Measurements from ENCODE around the gene SARNP.
"Not testable (repeated sequence)": the region's sequence is repeated elsewhere in the genome, so short reads cannot be mapped to it uniquely, and the experiment has no call there.

SARNP gene

GRCh38 chr12:55789893-55790292 is 27.6 kb downstream of the SARNP start:
- no peak for DNase-seq

- DNase-seq = no peak
These were observed 28.4 kb downstream of the SARNP start for GRCh38 chr12:55789171-55789570.

GRCh38 chr12:55788546-55788945 is 29.0 kb downstream of the SARNP start:
- no peak for DNase-seq

DNA sequence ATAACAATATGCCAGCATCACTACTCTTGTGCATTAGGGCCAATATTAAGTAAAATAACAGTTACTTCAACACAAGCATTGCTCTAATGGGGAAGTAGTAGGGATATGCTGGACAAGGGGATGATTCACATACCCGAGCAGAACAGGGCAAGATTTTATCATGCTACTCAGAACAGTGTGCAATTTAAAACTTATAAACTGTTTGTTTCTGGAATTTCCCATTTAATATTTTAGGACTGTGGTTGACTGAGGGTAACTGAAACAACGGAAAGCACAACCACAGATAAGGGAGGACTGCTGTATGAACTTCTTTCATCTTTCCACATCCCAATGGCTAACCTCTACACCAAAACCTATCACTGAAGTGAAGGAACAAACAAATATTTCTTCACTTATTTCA is 36.8 kb downstream of the SARNP start:
- no peak for DNase-seq

DNA sequence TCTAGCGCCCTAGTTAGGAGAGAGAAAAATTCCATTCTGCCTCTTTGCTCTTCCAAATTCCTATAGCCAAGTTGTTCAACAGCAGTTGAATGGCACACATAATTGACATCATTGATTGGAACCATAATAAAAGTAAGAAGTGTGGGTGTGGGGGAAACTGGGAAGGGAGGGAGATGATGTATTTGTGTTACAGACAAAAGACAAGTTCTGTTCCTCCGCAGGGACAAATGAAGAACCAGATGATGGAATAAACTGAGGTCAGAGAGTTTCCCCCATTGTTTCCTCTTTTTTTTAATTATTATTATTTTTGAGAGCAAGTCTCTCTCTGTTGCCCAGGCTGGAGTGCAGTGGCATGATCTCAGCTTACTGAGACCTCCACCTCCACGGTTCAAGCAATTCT is 39.7 kb downstream of the SARNP start:
- DNase-seq = no peak

GRCh38 chr12:55771736-55772135 is 45.8 kb downstream of the SARNP start:
- DNase-seq = no peak

DNA sequence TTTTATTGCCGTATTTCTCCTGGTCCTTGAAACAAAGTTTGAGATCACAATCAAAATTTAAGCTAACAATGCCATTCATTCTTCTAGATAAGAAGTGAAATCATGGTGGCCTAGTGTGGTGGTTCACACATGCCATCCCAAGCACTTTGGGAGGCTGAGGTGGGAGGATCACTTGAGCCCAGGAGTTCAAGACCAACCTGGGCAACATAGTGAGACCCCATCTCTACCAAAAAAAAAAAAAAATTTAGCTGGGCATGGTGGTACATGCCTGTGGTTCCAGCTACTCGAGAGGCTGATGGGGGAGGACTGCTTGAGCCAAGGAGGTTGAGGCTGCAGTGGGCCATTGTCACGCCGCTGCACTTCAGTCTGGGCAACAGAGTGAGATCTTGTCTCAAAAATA is 50.4 kb downstream of the SARNP start:
- no peak for DNase-seq

DNA sequence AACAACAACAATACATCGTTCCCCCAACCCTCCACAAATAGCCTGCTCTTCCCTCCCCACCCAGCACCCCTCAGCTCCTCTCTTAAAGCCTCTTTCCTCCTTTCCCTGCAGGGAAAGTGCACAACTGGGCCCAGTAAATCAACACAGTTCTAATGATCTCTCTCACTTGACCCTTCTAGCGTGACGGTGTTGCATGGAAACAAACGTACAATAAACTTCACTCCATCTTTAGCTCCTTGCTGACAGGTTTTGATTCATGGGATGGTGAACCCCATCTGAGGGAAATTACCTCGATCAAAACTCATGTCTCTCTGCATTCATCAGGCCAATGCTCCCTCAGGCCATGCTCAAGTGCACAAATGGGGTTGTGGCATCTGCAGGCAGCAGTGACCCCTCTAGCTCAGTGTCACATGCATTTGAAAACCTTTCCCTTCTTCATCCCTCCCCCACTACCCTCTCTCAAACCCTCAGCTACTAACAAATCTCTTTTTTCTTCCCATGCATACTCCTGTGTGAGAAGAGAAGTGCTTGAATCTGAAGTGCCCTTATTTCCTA is 51.7 kb downstream of the SARNP start:
- DNase-seq = no peak

GRCh38 chr12:55762646-55763045 is 54.9 kb downstream of the SARNP start:
- no peak for DNase-seq

GRCh38 chr12:55760663-55761062 is 56.9 kb downstream of the SARNP start:
- DNase-seq = no peak

DNA sequence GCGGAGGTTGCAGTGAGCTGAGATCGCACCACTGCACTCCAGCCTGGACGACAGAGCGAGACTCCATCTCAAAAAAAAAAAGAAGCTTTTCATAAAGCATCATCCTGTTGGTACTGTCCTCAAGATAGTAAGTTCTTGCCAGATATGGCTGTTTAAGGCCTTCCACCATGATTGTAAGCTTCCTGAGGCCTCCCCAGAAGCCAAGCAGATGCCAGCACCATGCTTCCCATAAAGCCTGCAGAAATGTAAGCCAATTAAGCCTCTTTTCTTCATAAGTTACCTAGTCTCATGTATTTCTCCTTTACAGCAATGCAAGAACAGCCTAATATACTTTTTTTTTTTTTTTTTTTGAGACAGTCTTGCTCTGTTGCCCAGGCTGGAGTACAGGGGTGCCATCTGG is 58.9 kb downstream of the SARNP start:
- not testable (repeated sequence) for DNase-seq

DNA sequence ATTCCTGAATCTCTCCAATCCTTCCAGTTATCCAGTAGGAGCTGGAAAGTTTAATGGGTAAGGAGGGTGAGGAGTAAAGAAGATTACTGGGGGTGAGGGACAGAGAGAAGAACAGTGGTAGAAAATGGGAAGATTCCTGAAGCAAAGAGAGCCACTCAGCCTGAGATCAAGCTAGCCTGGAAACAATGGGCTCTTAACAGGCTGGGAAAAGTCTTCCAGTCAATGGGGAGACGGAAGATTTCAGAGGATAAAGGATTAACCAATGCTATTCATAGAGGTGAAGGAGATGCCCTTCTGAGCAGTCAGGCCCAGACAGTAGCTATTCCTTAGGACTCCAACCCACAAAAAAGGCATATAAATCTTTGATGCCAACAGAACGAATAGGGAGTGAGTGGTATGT is 59.8 kb downstream of the SARNP start:
- DNase-seq = no peak

DNA sequence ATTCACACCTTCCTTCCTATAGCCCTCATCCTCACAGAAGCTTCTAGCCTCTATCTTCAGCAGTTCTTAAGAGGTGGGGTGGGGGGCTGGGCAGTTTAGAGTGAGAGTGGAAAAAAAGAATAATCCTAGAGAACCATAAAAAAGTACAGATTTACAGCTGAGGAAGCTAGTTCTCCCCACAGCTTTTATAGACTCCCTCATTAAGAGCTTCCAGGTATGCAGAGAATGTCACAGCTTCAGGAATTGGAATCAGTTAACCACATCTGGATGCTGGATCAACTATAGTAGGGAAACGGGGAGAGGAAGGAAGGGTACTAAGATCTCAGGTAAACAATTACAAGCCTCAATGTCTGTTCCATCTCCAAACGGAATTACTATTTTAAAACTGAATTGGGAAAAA is 62.3 kb downstream of the SARNP start:
- no peak for DNase-seq

DNA sequence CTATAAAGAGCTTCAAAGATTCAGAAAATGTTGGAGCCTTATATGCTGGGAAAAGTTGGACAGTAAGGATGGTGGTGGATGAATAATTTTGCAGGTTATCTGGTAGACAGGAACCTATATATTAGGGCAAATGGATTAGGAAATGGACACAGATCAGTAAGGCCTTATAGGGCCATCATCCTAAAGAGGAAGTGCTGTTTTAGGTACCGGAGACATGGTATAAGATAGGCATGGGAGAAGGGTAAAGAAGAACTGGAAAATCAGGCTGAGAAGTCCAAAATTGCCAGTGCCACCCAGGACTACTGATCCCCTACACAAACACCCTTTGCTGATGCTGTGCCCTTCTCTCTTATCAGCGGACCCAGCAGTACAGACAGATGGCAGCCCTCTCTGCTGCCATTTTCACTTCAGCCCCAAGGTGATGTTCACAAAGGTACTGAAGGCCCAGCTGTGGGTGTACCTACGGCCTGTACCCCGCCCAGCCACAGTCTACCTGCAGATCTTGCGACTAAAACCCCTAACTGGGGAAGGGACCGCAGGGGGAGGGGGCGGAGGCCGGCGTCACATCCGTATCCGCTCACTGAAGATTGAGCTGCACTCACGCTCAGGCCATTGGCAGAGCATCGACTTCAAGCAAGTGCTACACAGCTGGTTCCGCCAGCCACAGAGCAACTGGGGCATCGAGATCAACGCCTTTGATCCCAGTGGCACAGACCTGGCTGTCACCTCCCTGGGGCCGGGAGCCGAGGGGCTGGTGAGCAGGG is 69.1 kb downstream of the SARNP start:
- no peak for DNase-seq

DNA sequence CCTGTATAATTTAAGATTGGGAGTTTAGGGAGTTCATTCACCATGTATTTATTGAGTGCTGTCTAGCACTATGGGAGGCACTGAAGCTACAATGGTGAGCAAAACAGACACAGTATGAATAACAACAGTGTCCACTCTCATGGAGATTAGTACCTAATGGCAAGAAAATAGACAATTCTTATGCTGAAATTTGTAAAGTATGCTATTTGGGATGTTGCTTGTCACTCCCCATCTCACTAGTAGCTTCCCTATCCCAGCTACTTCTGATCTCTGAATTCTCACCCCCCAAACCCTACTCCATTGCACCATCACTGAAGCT is 70.7 kb downstream of the SARNP start:
- no peak for DNase-seq

GRCh38 chr12:55746174-55746912 is 71.2 kb downstream of the SARNP start:
- no peak for DNase-seq

DNA sequence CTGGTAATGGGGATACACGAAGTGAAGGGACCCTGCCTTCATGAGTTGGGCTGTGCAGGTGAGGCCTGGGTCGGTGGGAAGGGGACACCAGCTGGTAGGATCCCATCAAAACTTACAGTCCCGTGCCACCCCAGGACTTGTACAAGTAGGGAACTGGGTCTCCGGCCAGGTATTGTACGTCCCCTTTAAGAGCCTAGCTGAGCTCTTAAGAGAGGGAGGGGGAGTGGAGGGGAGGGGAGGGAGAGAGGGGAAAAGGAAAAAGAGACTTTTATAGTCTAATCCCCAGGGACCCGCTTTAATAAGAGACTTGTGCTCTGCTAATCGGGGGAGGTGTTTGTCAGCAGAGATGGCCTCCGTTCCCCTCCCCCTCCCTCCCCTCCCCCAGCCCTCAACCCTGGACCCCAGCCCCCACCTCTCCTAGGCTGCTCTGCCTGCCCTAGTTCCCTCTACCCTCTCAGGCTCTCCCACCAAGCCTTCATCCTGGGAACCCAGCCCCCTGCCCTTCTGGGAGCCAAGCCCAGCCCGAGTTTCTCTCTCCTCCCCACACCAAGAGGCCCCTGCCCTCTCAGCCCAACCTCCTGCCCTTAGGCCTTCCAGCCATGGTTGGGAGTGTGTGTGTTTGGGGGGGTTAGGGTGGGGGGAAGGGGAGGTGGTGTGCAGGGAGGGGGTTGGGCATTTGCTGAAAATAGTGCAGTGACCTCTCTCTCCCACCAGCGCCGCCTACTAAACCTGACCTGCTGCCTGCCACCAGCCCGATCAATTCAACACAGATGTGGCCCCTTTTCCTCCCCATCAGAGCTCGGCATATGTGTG is 72.0 kb downstream of the SARNP start:
- no peak for DNase-seq

DNA sequence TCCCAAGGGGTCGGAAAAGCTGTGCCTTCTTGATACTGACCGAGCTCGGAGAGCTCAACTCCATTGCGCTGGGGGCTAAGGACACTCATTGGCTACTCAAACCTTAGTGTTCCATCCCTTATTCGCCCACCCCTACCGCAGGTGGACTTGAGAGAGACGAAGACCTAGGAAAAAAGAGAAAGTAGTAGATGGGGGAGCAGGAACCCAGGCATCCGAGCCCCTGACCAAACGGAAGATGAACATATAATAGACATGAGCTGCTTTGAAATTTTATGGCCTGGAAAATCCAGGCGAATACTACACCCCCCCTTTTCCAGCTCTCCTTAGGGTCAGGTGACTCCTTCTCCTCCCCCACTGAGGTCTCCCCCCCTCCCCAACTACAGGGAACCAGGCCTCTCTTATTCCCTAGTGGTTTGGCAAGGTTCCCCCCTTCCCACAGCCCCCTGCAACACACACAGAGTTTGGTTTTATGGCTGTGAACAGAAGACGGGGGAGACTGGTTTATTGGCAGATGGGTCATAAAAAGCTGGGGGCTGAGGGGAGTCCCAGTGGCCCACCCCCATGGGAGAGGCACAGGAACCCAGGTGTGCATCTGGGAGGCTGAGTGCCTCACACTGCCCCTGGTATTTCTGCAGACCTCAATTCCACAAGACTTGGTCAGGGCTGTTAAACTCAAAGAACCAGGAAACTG is 73.0 kb downstream of the SARNP start:
- DNase-seq = no peak

GRCh38 chr12:55743406-55744339 is 73.9 kb downstream of the SARNP start:
- peak; percentile 36 to 37 for DNase-seq

- DNase-seq = peak; percentile 64 to 74
These were observed 74.7 kb downstream of the SARNP start, which contains the start of gene GDF11 for GRCh38 chr12:55742719-55743405. Gene GDF11, plus strand, starts transcription at chr12:55743122. Its CDS starts 195 bp downstream, at chr12:55743317.

Measured in stimulated activated CD4-positive, alpha-beta T cell treated with anti-CD3 and anti-CD28 coated beads, Interleukin-4, amount 100 ng/mL, for 4 hours (primary cell).